Effector CD8-positive, alpha-beta T cell (primary cell): ENCODE measurements around the gene ZBTB7A.

Source experiments
- DNase-seq: peaks from one replicate; lab custom pipeline; 2025; lab: John Stamatoyannopoulos, UW

Gene ZBTB7A

GRCh38 chr19:4053423-4054324, 13.0 kb downstream of the ZBTB7A start:
- no peak for DNase-seq

DNA sequence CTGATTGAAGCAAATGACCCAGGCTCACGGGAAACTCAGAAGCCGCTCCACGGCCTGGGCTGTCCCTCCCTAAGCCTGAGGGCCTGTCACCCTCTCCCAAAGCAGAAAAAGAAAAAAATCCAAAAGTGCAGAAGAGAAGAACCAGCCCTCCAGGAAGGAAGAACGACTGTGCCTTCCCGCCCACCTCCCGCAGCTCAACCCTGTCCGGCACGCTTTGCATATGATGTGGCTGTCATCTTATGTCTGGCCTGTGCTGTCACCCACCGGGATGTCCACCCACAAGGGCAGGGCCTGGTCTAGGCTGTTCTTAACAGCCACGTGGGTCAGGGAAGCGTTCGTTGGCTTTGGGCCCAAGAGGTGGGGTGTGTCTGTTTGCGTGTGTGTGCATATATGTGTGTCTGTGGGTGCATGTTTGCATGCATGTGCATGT, 13.7 kb downstream of the ZBTB7A start:
- DNase-seq: no peak

DNA sequence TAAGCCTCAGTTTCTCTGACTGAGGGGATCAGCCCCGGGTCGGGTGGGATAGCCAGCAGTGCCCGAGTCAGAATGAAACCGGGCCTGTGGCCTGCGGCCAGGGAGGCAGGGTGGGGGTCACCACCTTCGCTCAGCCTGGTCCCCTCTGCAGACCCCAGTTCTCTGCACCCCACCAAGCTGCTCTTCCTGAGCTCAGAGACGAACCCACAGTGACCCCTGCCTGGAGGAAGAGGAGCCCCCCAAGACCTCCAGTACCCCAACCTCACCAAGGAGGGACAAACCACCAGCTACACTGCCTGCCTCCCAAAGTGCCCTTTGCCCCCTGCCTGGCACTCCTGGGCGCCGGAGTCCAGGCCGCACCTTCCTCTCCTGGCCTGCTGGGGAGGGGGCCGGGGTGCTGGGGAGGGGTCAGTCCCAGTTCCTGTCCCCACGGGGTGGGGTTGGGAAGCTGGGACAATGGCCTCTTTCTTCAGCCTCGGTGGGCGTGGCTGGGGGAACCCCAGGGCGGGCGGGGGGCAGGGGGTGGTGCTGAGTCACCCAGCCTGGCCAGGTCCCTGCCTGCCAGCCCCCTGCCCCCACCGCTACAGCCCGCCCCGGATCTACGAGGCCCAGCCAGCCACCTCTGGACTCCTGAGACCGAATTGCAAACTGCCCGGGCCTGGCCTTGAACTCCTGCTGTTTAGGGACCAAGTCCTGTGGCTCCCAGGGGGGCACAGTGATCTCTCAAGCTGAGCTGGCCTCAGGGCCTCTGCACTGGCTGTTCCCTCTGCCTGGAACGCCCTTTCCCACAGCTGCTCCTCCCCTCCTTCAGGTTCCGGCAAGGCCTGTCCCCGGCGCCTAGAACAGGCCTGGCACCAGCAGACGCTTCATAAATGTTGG, 14.3 kb downstream of the ZBTB7A start:
- DNase-seq: no peak

- DNase-seq: no peak
Observed at GRCh38 chr19:4051175-4052101, 15.3 kb downstream of the ZBTB7A start.

DNA sequence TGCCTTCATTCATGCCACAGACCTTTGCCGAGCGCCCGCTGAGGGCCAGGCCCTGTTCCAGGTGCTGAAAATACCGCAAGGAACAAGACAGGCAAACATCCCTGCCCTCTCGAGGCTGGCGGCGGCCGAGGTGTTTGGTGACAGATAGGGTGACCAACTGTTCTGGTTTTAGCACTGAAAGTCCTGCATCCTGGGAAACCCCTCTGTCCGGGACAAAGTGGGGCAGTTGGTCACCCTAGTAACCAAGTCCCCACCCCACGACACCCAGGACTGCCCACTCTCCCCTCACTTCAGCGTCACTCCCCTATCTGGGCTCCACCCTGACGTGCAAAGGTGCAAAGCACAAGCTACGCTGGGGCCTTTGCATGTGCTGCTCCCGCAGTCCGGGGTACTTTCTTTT, 17.3 kb downstream of the ZBTB7A start:
- no peak for DNase-seq

DNA sequence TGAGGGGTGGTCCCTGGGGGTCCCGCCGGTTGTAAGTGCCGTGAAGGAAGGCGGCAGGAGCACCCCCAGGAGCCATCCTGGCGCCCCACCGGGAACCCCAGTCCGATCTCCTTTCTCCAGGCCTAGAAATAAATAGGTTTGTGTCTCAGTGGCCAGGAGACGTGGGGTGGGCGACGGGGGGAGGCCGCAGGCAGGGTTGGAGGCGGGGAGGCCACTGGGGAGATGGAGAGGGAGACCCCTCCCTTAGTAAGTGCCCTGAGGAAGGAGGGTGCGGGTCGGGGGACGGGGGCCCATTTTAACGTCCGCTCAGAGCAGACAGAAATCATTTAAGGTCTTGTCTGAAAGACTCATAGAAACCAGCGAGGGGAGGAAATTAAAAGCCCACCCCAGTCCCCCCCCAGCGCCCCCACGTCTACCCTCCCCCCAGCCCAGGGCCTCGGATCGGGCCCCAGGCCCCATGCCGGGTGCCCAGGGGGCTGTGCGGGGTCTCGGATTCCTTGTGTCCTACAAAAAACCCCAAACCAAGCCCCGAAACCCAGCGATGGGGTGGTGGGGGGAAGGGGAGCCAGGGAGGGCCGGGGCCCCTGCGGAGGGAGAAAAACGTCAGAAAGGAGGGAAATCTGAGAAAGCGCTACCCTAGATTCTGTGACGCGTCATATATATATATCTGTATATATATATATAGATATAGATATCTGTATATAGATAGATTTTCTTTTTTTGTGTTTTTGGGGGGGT, 19.6 kb downstream of the ZBTB7A start:
- DNase-seq: no peak

- DNase-seq: no peak
Observed at GRCh38 chr19:4046362-4046691, 20.4 kb downstream of the ZBTB7A start.

GRCh38 chr19:4045597-4046361, 20.9 kb downstream of the ZBTB7A start:
- no peak for DNase-seq

DNA sequence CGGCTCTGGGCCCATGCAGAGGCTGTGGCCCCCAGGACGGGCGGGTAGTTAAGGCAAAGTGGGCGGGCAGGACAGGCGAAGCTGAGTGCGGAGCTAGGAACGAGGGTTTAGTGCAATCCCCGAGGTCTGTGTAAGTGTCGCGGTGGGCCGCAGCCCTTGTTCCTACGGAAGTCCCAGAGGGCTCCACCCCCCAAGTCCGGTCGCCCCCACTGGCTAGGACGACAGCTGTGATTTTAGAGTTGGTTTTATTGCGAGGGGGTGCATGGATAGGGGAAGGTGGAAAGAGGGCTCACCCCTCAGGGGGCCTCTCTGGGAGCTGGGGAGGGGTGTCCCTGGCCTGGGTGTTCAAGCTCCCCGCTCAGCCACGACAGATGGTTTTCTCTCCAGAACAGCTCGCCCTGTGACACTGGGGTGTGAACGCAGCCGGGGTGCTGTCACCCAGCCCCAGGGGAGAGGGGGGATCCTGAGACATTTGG, 21.7 kb downstream of the ZBTB7A start:
- DNase-seq: no peak

- DNase-seq: no peak
Observed at GRCh38 chr19:4043966-4044715, 22.6 kb downstream of the ZBTB7A start.

DNA sequence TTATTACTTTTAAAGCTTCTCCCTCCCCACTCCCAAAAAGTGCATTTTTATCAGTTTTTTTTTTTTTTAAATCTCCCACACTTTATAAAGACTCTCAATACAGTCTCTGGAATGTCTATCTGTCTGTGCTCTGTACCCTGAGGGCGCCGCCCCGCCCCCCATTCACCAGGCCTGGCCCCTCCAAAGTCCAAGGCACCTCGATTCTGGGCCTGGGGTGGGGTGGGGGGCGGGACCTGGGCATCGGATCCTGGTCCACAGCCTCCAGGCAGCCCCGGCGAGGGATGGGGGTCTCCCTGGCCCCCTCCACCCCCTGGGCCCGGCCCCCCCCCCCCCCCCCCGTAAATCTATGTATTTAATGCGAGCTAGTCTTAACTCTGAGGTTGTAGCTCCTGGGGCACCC, 23.3 kb downstream of the ZBTB7A start:
- DNase-seq: no peak

- no peak for DNase-seq
Observed at GRCh38 chr19:4042731-4043082, 24.0 kb downstream of the ZBTB7A start.

DNA sequence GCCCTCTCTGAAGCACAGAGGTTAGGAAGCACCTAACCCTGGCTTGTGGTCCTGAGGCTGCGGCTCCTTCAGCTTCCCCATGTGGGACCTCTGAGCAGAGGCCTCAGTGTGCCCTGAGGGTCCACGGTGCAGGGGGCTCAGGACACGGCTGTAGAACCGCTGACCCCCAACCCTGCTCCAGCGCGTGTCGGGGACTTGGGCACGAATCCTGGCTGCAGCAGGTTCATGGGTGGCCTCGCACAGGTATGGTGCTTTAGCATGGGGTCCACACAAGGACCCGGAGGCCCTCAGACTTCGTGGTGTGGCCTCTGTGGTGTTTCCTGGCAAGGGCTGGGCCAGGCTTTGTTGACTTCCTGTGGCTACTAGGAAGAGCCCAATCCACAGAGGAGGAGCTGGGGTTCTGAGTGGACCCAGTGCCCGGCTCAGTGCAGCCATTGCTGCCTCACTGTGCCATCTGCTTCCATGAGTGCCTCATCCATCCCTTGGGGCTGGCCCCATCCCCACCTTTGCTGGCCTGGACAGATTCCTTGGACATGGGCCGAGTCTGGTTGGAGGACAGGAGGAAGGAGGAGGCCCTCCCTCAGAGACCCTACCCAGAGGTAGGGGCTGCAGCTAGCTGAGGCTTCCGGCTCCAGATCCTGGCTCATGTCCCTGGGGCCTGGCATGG, 24.5 kb downstream of the ZBTB7A start:
- DNase-seq: no peak

GRCh38 chr19:4038661-4039423, 27.9 kb downstream of the ZBTB7A start:
- DNase-seq: no peak

- no peak for DNase-seq
Observed at GRCh38 chr19:4038057-4038456, 28.6 kb downstream of the ZBTB7A start.

GRCh38 chr19:4037301-4037949, 29.3 kb downstream of the ZBTB7A start:
- no peak for DNase-seq

DNA sequence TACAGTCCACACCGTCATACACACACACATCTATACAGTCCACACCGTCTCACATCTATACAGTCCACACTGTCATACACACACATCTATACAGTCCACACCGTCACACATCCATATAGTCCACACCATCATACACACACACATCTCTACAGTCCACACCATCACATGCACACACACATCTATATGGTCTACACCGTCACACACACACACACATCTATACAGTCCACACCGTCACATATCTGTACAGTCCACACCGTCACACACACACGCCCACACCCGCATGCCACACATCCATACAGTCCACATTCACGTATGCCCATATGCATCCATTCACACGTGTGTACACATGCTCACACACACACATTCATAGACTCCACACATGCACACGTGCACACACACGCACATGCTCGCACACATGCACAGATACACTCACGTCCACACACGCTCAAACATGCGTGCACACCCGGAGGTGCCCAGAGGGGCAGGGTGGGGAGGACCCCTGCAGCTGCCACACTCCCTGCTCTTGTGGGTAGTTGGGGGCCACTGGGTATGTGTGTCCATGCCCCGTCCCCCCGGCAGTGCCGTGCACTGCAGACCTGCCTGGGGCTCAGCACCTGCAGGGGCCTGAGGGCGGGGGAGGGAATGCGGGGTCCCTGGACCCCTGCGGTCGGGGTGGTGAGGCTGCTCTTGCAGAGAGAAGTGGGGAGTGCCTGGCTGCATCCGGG, 30.0 kb downstream of the ZBTB7A start:
- DNase-seq: no peak
